ENCODE data around the gene TAB2. TPM values are rescaled to one million over a fixed set of nuclear protein-coding genes. Genes with fewer than 3 reads are reported as not detected.

TAB2 gene
- total RNA-seq, 4 donors from 2014 or later, result 32.5 to 71.4 (median 43.8) TPM

DNA sequence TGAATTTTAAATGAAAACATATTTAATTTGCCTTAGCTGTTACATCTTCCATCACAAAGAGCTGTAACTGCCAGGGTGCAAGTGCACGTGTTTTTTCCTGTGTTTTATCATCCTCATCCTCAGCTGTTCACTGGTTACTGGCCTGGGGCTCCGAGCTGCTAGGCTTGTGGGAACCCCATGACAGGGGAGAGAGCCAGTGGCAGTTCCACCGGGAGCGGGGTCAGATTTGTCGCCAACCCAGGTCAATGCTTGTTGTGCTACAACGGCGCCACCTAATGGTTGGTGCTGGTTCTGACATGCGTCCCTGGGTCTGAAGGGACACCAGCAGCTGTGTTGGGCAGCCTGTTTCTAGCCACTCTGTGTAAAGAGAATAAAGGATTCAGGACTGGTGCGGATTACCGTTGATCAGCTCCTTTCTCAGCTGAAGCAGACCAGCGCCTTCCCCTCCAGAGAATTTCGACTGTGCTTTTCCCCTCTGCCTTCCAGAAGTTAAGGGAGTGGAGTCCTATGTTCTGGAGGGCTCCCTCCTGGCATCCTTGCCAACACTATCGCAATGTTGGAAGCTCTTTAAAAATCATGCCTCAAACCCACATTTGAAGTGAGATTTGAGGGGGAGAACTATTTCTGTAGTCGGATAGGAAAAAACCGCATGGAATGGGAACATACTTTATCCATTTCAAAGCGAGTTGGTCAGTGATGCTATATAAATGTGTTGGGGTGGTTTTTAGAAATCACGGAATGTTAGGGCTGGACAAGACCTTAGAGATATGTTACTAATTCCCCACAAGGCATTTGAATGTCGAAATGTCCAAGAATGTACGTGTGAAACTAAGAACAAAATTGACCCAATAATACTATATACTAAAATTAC is 114.6 kb downstream of the TAB2 start:
- 22 to 29% methylated on average over 19 of the region's 19 CpGs for WGBS, 2 donors
- no peak overlapping the region for H3K4me3 ChIP-seq (ENCODE audit: low read depth, poor library complexity, severe bottlenecking)
- intact Hi-C loops (cut with DNase I; ENCODE audit: low total_unique reads), result loop anchor here (10.0 kb wide), 1 partner anchor 397 kb away; no protein-coding TSS in a partner anchor
- TF ChIP-seq POLR2A (IDR thresholded peaks at IDR 0.05), result no peak
- TF ChIP-seq, protein P1, sequence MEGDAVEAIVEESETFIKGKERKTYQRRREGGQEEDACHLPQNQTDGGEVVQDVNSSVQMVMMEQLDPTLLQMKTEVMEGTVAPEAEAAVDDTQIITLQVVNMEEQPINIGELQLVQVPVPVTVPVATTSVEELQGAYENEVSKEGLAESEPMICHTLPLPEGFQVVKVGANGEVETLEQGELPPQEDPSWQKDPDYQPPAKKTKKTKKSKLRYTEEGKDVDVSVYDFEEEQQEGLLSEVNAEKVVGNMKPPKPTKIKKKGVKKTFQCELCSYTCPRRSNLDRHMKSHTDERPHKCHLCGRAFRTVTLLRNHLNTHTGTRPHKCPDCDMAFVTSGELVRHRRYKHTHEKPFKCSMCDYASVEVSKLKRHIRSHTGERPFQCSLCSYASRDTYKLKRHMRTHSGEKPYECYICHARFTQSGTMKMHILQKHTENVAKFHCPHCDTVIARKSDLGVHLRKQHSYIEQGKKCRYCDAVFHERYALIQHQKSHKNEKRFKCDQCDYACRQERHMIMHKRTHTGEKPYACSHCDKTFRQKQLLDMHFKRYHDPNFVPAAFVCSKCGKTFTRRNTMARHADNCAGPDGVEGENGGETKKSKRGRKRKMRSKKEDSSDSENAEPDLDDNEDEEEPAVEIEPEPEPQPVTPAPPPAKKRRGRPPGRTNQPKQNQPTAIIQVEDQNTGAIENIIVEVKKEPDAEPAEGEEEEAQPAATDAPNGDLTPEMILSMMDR (IDR thresholded peaks at IDR 0.05), result peak in 1 of 3 donors; percentile 90
- DNase-seq (ENCODE audit: low spot score in 2 of 2), result peak; percentile 90 to 98

DNA sequence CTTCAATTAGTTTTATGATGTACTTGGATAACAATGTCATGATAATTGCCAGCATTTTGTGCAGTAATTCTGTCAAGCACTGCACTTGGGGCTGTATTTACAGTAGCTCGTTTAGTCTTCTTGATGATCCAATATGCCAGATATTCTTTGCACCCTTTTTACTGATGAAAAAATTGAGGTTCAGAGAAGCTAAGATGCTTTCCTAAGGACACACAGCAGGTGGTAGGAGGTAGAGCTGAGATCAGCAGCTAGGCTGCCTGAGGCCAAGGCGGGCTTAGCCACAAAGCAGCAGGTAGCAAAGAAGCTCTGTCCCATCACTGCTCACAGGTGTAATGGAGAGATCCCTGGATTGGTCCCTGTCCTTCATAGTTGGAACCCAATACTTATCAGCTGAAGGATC is 115.9 kb downstream of the TAB2 start:
- intact Hi-C loops (cut with DNase I; ENCODE audit: low total_unique reads), result loop anchor here (10.0 kb wide), 1 partner anchor 399 kb away; no protein-coding TSS in a partner anchor
- no peak for DNase-seq (ENCODE audit: low spot score in 2 of 2)
- WGBS, 2 donors, result 75 to 76% methylated on average over 2 of the region's 2 CpGs
- TF ChIP-seq POLR2A (IDR thresholded peaks at IDR 0.05), result no peak
- TF ChIP-seq, protein P1 (IDR thresholded peaks at IDR 0.05), result no peak
- no peak overlapping the region for H3K4me3 ChIP-seq (ENCODE audit: low read depth, poor library complexity, severe bottlenecking)

DNA sequence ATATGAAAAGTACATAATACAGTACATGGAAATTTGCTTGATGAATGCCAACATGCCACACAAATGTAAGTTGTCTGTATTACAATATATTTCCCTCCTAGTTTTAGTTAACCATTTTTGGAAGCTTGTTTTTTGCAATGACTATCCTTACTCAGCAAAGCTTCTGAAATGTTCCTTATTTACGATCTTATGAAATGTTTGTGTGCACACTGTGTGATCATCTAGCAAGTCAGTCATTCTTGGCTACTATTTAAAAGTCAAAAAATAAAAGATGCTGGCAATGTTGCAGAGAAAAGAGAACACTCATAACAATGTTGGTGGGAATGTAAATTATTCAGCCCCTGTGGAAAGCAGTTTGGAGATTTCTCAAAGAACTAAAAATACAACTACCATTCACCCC is 116.4 kb downstream of the TAB2 start:
- no peak overlapping the region for H3K4me3 ChIP-seq (ENCODE audit: low read depth, poor library complexity, severe bottlenecking)
- intact Hi-C loops (cut with DNase I; ENCODE audit: low total_unique reads), result loop anchor here (10.0 kb wide), 1 partner anchor 399 kb away; no protein-coding TSS in a partner anchor
- 20 to 39% methylated on average over 1 of the region's 1 CpG for WGBS, 2 donors
- no peak for TF ChIP-seq POLR2A (IDR thresholded peaks at IDR 0.05)
- TF ChIP-seq, protein P1 (IDR thresholded peaks at IDR 0.05), result no peak
- DNase-seq (ENCODE audit: low spot score in 2 of 2), result no peak

DNA sequence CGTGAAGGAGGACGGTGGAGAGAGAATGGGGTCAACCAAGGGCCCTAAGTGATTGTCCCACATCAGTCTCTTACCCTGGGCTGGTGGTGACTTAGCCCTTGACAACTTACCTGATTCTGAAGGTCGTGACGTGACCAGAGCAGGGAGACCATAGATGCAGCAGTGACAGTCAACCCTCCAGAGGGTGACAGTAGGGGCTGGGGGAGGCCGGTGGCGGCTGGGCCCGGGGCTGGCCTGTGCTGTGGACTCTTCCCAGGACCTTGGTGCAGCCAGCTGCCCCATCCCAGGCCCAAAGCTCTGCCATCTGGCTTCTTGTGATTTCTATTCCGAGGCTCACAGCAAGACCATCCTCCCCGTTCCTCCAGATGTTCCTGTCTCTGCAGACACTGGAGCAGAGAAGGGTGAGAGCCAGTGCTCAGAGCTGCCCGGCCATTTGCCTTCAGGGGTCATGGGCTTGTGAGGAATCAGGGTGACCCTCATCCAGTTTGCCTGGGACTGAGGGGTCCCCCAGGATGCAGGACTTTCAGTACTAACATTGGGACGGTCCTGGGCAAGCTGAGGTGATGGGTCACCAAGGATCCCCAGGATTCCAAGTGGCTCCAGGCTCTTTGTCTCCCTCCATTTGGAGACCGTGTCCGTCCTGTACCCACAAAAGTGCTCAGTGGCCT is 118.5 kb downstream of the TAB2 start:
- H3K4me3 ChIP-seq (ENCODE audit: low read depth, poor library complexity, severe bottlenecking), result no peak overlapping the region
- intact Hi-C loops (cut with DNase I; ENCODE audit: low total_unique reads), result loop anchor here (10.0 kb wide), 1 partner anchor 401 kb away; no protein-coding TSS in a partner anchor
- WGBS, 2 donors, result 94 to 95% methylated on average over 11 to 13 of the region's 13 CpGs
- DNase-seq (ENCODE audit: low spot score in 2 of 2), result no peak
- TF ChIP-seq POLR2A (IDR thresholded peaks at IDR 0.05), result no peak
- TF ChIP-seq, protein P1 (IDR thresholded peaks at IDR 0.05), result no peak

DNA sequence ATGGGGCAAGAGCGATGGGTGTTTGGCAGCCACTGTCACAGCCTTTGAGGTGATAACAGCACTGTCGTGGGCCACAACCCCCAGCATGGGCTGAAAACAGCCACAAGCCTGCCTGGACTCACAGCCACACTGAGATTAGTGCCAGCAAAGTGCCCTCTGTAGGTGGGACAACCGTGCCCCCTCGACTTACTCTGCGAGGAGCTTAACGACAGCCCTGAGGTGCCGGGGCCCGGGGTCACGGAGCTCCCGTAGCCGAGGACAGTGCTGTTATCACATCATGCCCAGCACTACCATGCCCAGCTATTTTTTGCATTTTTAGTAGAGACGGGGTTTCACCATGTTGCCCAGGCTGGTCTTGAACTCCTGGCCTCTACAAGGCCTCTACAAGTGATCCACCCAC is 119.1 kb downstream of the TAB2 start:
- H3K4me3 ChIP-seq (ENCODE audit: low read depth, poor library complexity, severe bottlenecking), result no peak overlapping the region
- TF ChIP-seq, protein P1 (IDR thresholded peaks at IDR 0.05), result no peak
- no peak for TF ChIP-seq POLR2A (IDR thresholded peaks at IDR 0.05)
- intact Hi-C loops (cut with DNase I; ENCODE audit: low total_unique reads), result loop anchor here (10.0 kb wide), 1 partner anchor 402 kb away; no protein-coding TSS in a partner anchor
- WGBS, 2 donors, result 89 to 100% methylated on average over 12 of the region's 12 CpGs
- DNase-seq (ENCODE audit: low spot score in 2 of 2), result no peak
